IMR-90 (cell line): Measurements from ENCODE around the gene FRMD4B. TPM values are rescaled to one million over a fixed set of nuclear protein-coding genes. Genes with fewer than 3 reads are reported as not detected.

Experiments
- ATAC-seq: fragments of 200-7000 bp; cut with Tn5 transposase; 2 replicates; pipeline ENCODE4 v1.9.1; 2020; ENCODE audit warnings: low read depth, mild to moderate bottlenecking, moderate library complexity
- BruUV-seq: library from RNA; stranded (reverse); fragments of 400-500 nt; replicated peaks from 2 replicates; lab custom pipeline; 2021; lab: Mats Ljungman, UMichigan
- CTCF ChIA-PET: fragments of 300-600 bp; formaldehyde crosslinking; extraction: SDS; loops from one replicate; lab custom pipeline; 2021; ENCODE audit warnings: antibody characterized with exemption; lab: Yijun Ruan, JAX
- POLR2A ChIA-PET: fragments of 300-600 bp; sonication (Branson Sonifier 250); formaldehyde crosslinking; loops from one replicate; lab custom pipeline; 2022; ENCODE audit warnings: antibody characterized with exemption; ENCODE audit not compliant: unreplicated experiment; lab: Charles Lee
- DNase-seq: peaks from one replicate; pipeline ENCODE4 v3.0.0; 2013
- H2AFZ ChIP-seq: replicated peaks from 2 replicates; pipeline ENCODE3; 2013; ENCODE audit warnings: low read length, mild to moderate bottlenecking; ENCODE audit not compliant: poor library complexity
- H2AK5ac ChIP-seq: 2 replicates; pipeline ENCODE4 v1.6.1; 2013; ENCODE audit warnings: low read depth, low read length, inconsistent platforms
- H2AK9ac ChIP-seq: replicated peaks from 2 replicates; pipeline ENCODE3; 2013; ENCODE audit warnings: mild to moderate bottlenecking, low read depth, low read length, moderate library complexity; ENCODE audit not compliant: poor library complexity
- H2BK120ac ChIP-seq: 2 replicates; pipeline ENCODE4 v1.6.1; 2013; ENCODE audit warnings: low read depth, low read length, inconsistent platforms
- H2BK15ac ChIP-seq: 3 replicates; pipeline ENCODE4 v1.6.1; 2013; ENCODE audit warnings: low read depth, low read length, inconsistent platforms
- H2BK20ac ChIP-seq: 2 replicates; pipeline ENCODE4 v1.6.1; 2013; ENCODE audit warnings: low read depth, mild to moderate bottlenecking, inconsistent platforms, low read length, moderate library complexity
- H2BK5ac ChIP-seq: 2 replicates; pipeline ENCODE4 v1.6.1; 2013; ENCODE audit warnings: mild to moderate bottlenecking, low read depth, low read length, inconsistent platforms; ENCODE audit not compliant: poor library complexity, severe bottlenecking
- H3K14ac ChIP-seq: replicated peaks from 2 replicates; pipeline ENCODE4 v1.6.1; 2013; ENCODE audit warnings: low read depth, low read length, inconsistent platforms
- H3K18ac ChIP-seq: 2 replicates; pipeline ENCODE4 v1.6.1; 2013; ENCODE audit warnings: low read depth, low read length, control low read depth
- H3K23ac ChIP-seq: 2 replicates; pipeline ENCODE4 v1.6.1; 2013; ENCODE audit warnings: low read depth, low read length, inconsistent platforms
- H3K27ac ChIP-seq: 2 replicates; pipeline ENCODE4 v1.5.1; 2013; ENCODE audit warnings: mild to moderate bottlenecking, control low read depth, low read length; ENCODE audit not compliant: insufficient read depth
- H3K27me3 ChIP-seq: 2 replicates; pipeline ENCODE4 v1.6.1; 2013; ENCODE audit warnings: low read length; ENCODE audit not compliant: control insufficient read depth, insufficient read depth
- H3K36me3 ChIP-seq: 2 replicates; pipeline ENCODE4 v1.6.1; 2013; ENCODE audit warnings: low read length, mixed read lengths; ENCODE audit not compliant: control insufficient read depth, insufficient read depth
- H3K4ac ChIP-seq: 2 replicates; pipeline ENCODE4 v1.6.1; 2013; ENCODE audit warnings: low read depth, low read length, inconsistent platforms
- H3K4me1 ChIP-seq: 2 replicates; pipeline ENCODE4 v1.6.1; 2013; ENCODE audit warnings: low read length, mixed read lengths; ENCODE audit not compliant: control insufficient read depth, insufficient read depth
- H3K4me2 ChIP-seq: 2 replicates; pipeline ENCODE4 v1.6.1; 2013; ENCODE audit warnings: low read depth, mild to moderate bottlenecking, control low read depth, low read length, moderate library complexity
- H3K4me3 ChIP-seq: 2 replicates; pipeline ENCODE4 v1.5.1; 2013; ENCODE audit warnings: low read depth, mild to moderate bottlenecking, control low read depth, low read length, moderate library complexity; ENCODE audit not compliant: insufficient read depth
- H3K56ac ChIP-seq: 2 replicates; pipeline ENCODE4 v1.6.1; 2013; ENCODE audit warnings: low read length, inconsistent platforms; ENCODE audit not compliant: insufficient read depth; ENCODE audit errors: extremely low read depth
- H3K79me1 ChIP-seq, 2 experiments: 2 replicates each; pipeline ENCODE4 v1.6.1; 2013; ENCODE audit warnings: low read length in 2 of 2, inconsistent platforms in 1 of 2, low read depth in 1 of 2
- H3K9ac ChIP-seq: 2 replicates; pipeline ENCODE4 v1.6.1; 2013; ENCODE audit warnings: low read depth, low read length, control low read depth
- H3K9me1 ChIP-seq: 2 replicates; pipeline ENCODE4 v1.6.1; 2013; ENCODE audit warnings: low read length, inconsistent platforms; ENCODE audit not compliant: insufficient read depth
- H3K9me3 ChIP-seq: 2 replicates; pipeline ENCODE4 v1.6.1; 2013; ENCODE audit warnings: low read length; ENCODE audit not compliant: control insufficient read depth, insufficient read depth
- H4K20me1 ChIP-seq: 2 replicates; pipeline ENCODE4 v1.6.1; 2013; ENCODE audit warnings: low read length, inconsistent platforms; ENCODE audit not compliant: insufficient read depth
- H4K5ac ChIP-seq: 2 replicates; pipeline ENCODE4 v1.6.1; 2013; ENCODE audit warnings: mild to moderate bottlenecking, low read depth, low read length, control low read depth
- H4K8ac ChIP-seq, 2 experiments: 2 replicates each; pipeline ENCODE4 v1.6.1; 2013; ENCODE audit warnings: low read depth in 2 of 2, low read length in 2 of 2, control low read depth in 1 of 2, inconsistent platforms in 1 of 2
- H4K91ac ChIP-seq: 2 replicates; pipeline ENCODE4 v1.6.1; 2013; ENCODE audit warnings: low read depth, low read length, inconsistent platforms; ENCODE audit not compliant: insufficient read depth
- BHLHE40 ChIP-seq: fragments of 150-350 bp; IDR thresholded peaks from 2 replicates; pipeline ENCODE4 v1.6.1; 2016; ENCODE audit warnings: mild to moderate bottlenecking, low read depth, low read length
- CEBPB ChIP-seq: IDR thresholded peaks from 2 replicates; pipeline ENCODE4 v1.6.1; 2012; ENCODE audit warnings: low read depth, low read length, improper control_type of control experiment
- CHD1 ChIP-seq: IDR thresholded peaks from 2 replicates; pipeline ENCODE4 v1.6.1; 2012; ENCODE audit warnings: low read depth, low read length, improper control_type of control experiment
- FOS ChIP-seq: fragments of 150-350 bp; IDR thresholded peaks from 2 replicates; pipeline ENCODE4 v1.6.1; 2016; ENCODE audit warnings: low read depth, low read length
- MAFK ChIP-seq: IDR thresholded peaks from 2 replicates; pipeline ENCODE4 v1.6.1; 2012; ENCODE audit warnings: low read depth, low read length, improper control_type of control experiment
- MAZ ChIP-seq: IDR thresholded peaks from 2 replicates; pipeline ENCODE4 v1.6.1; 2012; ENCODE audit warnings: low read depth, mild to moderate bottlenecking, low read length, improper control_type of control experiment, moderate library complexity, borderline replicate concordance
- MXI1 ChIP-seq: IDR thresholded peaks from 2 replicates; pipeline ENCODE4 v1.6.1; 2012; ENCODE audit warnings: low read depth, mild to moderate bottlenecking, low read length, moderate library complexity, borderline replicate concordance
- NFE2L2 ChIP-seq: fragments of 150-350 bp; IDR thresholded peaks from 2 replicates; pipeline ENCODE4 v1.6.1; 2016; ENCODE audit warnings: low read depth, mild to moderate bottlenecking, low read length
- POLR2A ChIP-seq: IDR thresholded peaks from 2 replicates; pipeline ENCODE4 v1.6.1; 2012; ENCODE audit warnings: mild to moderate bottlenecking, low read depth, low read length
- RAD21 ChIP-seq: IDR thresholded peaks from 2 replicates; pipeline ENCODE4 v1.6.1; 2012; ENCODE audit warnings: low read length, improper control_type of control experiment
- RCOR1 ChIP-seq: IDR thresholded peaks from 2 replicates; pipeline ENCODE4 v1.6.1; 2012; ENCODE audit warnings: mild to moderate bottlenecking, low read length, improper control_type of control experiment; ENCODE audit not compliant: insufficient replicate concordance
- RFX5 ChIP-seq: IDR thresholded peaks from 2 replicates; pipeline ENCODE4 v1.8.0; 2012; ENCODE audit warnings: low read depth, mild to moderate bottlenecking, low read length, moderate library complexity
- SMC3 ChIP-seq: fragments of 150-350 bp; IDR thresholded peaks from 2 replicates; pipeline ENCODE4 v1.6.1; 2016; ENCODE audit warnings: low read depth, mild to moderate bottlenecking, antibody characterized with exemption, low read length, moderate library complexity
- WGBS, 2 experiments: methylation state at CpG; one replicate each; pipeline versions ENCODE4 v1.1.5 to v1.1.7; 2013; ENCODE audit warnings: missing lambda C conversion rate in 2 of 2; ENCODE audit not compliant: insufficient read length in 1 of 2; ENCODE audit errors: extremely low coverage in 2 of 2; 5-methylcytosine and 5-hydroxymethylcytosine counted together
- dilution Hi-C: fragments of 300-500 bp; cut with HindIII; formaldehyde crosslinking; loops from one replicate; pipeline ENCODE4 v1.14.3; 2018; ENCODE audit warnings: low sequenced_read_pairs; ENCODE audit not compliant: unreplicated experiment
- in situ Hi-C: fragments of 300-500 bp; cut with MboI; formaldehyde crosslinking; loops from 3 replicates; pipeline ENCODE4 v1.14.3; 2019; ENCODE audit warnings: low sequenced_read_pairs, inconsistent platforms, mixed read lengths
- intact Hi-C: fragments of 100-400 bp; cut with micrococcal nuclease; formaldehyde crosslinking; loops from 2 replicates; pipeline ENCODE4 v1.10.0; 2022
- polyA plus RNA-seq, 3 experiments: library from polyadenylated mRNA; depleted of rRNA; stranded (reverse); fragments of >200 nt; gene quantifications; 2 replicates each; pipeline ENCODE4 v1.2.3, GENCODE V29; 2012; ENCODE audit warnings: low replicate concordance in 1 of 3
- total RNA-seq: library from RNA; depleted of rRNA; stranded (reverse); fragments of >200 nt; gene quantifications from 2 replicates; pipeline ENCODE4 v1.2.3, GENCODE V29; 2012
- TF ChIP-seq, protein P1 (sequence below): fragments of 150-350 bp; IDR thresholded peaks from 2 replicates; pipeline ENCODE4 v1.6.1; 2017; ENCODE audit warnings: mild to moderate bottlenecking, antibody characterized with exemption, low read length, low read depth
- TF ChIP-seq, protein P2 (sequence below): conservative IDR thresholded peaks from 2 replicates; pipeline ENCODE4 v1.5.1; 2012; ENCODE audit warnings: mild to moderate bottlenecking, low read depth, low read length, improper control_type of control experiment

FRMD4B gene
- total and polyA plus RNA-seq, 2 of the 4 experiments (the other 2 are of a cell fraction) = 0.14 to 0.36 TPM

DNA sequence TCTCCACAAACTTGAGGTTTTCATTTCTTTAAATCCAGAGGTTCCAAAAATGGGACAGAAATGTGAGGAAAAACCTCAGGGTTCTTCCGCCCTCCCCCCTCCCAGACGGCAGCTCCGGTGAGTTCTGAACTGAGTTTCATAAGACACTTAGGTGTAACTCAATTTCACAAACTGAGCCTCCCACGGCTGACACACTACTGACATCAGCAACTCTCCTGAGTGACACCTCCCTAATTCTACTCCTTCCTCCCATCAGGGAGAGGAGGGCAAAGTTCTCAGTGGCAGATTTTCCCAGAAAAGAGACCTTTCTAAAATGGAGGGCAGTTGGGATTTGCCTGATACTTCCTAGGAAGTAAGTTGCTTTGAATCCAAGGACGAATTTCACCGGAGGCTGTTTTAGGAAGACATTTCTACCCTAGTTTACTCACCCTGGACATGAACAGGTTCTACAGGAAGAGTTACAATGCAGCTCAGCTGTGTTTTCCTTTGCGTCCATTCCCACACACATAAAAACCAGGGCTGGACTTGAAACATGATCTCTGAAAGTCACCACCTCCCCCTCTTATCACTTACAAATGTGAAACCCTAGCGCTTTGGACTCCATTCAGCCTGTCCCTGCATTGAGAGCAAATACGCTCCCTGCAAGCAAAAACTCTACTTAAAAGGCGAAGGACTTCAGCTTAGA, 185.4 kb downstream of the FRMD4B start:
- Histone ChIP-seq H2BK20ac (no peak overlapping the region), H2AFZ (no peak overlapping the region), H3K18ac (no peak overlapping the region), H3K14ac (no peak overlapping the region), H3K4me1 (no peaks in the 10 kb centered on the region), H3K4me2 (no peak overlapping the region), H3K9ac (no peak overlapping the region), H4K20me1 (no peaks in the 10 kb centered on the region), H3K27me3 (peaks cover 15% of the 10 kb centered on the region), H3K27ac (no peak overlapping the region), H3K36me3 (no peaks in the 10 kb centered on the region), H3K9me1 (no peaks in the 10 kb centered on the region), H3K56ac (no peak overlapping the region), H4K5ac (no peak overlapping the region), H2BK5ac (no peak overlapping the region), H2BK120ac (no peak overlapping the region), H3K9me3 (no peaks in the 10 kb centered on the region), H4K8ac (no peak overlapping the region), H2AK5ac (no peak overlapping the region), H3K79me1 (no peaks in the 10 kb centered on the region), H3K4ac (no peak overlapping the region), H4K91ac (no peak overlapping the region), H2BK15ac (no peak overlapping the region), H3K4me3 (no peak overlapping the region), H3K23ac (no peak overlapping the region), H2AK9ac (no peak overlapping the region)
- in situ Hi-C loops = no loop called here
- DNase-seq (peak; percentile 19), ATAC-seq (peak; percentile 14; the same call in 1 of the 2 replicates)
- WGBS, 2 experiments = 31% methylated on average over 4 of the region's 10 CpGs; no CpG with 5 or more reads in 1 of the 2 experiments
- intact Hi-C loops = no loop called here
- POLR2A ChIA-PET = no interaction called here
- dilution Hi-C loops = no loop called here
- BruUV-seq = no TSS peak
- TF ChIP-seq, protein P1, sequence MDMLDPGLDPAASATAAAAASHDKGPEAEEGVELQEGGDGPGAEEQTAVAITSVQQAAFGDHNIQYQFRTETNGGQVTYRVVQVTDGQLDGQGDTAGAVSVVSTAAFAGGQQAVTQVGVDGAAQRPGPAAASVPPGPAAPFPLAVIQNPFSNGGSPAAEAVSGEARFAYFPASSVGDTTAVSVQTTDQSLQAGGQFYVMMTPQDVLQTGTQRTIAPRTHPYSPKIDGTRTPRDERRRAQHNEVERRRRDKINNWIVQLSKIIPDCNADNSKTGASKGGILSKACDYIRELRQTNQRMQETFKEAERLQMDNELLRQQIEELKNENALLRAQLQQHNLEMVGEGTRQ = no peak
- no peak for TF ChIP-seq CHD1
- TF ChIP-seq, protein P2, sequence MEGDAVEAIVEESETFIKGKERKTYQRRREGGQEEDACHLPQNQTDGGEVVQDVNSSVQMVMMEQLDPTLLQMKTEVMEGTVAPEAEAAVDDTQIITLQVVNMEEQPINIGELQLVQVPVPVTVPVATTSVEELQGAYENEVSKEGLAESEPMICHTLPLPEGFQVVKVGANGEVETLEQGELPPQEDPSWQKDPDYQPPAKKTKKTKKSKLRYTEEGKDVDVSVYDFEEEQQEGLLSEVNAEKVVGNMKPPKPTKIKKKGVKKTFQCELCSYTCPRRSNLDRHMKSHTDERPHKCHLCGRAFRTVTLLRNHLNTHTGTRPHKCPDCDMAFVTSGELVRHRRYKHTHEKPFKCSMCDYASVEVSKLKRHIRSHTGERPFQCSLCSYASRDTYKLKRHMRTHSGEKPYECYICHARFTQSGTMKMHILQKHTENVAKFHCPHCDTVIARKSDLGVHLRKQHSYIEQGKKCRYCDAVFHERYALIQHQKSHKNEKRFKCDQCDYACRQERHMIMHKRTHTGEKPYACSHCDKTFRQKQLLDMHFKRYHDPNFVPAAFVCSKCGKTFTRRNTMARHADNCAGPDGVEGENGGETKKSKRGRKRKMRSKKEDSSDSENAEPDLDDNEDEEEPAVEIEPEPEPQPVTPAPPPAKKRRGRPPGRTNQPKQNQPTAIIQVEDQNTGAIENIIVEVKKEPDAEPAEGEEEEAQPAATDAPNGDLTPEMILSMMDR = no peak
- no peak for TF ChIP-seq NFE2L2
- TF ChIP-seq MXI1 = no peak
- TF ChIP-seq SMC3 = no peak
- no peak for TF ChIP-seq POLR2A
- TF ChIP-seq RAD21 = no peak
- TF ChIP-seq MAZ = no peak
- TF ChIP-seq RCOR1 = no peak
- no peak for TF ChIP-seq CEBPB
- TF ChIP-seq RFX5 = no peak
- no peak for TF ChIP-seq BHLHE40
- TF ChIP-seq FOS = no peak
- TF ChIP-seq MAFK = no peak
- CTCF ChIA-PET = no interaction called here
